Ectodermal cell (in vitro differentiated cells): Measurements from ENCODE around the gene CFAP43.
"Not testable (repeated sequence)": the region's sequence is repeated elsewhere in the genome, so short reads cannot be mapped to it uniquely, and the experiment has no call there.

Source experiments
- H3K27ac ChIP-seq: 2 replicates; pipeline ENCODE4 v1.7.0; 2013; ENCODE audit warnings: mild to moderate bottlenecking, low read depth, low read length; ENCODE audit not compliant: insufficient read depth, poor library complexity, severe bottlenecking
- H3K27me3 ChIP-seq: 2 replicates; pipeline ENCODE4 v1.7.0; 2013; ENCODE audit warnings: mild to moderate bottlenecking, low read length; ENCODE audit not compliant: insufficient read depth, control insufficient read depth, poor library complexity, severe bottlenecking
- H3K36me3 ChIP-seq: one replicate; pipeline ENCODE4 v1.7.0; 2013; ENCODE audit warnings: low read length; ENCODE audit not compliant: control insufficient read depth, insufficient read depth
- H3K4me1 ChIP-seq: one replicate; pipeline ENCODE4 v1.7.0; 2013; ENCODE audit warnings: low read length; ENCODE audit not compliant: control insufficient read depth, insufficient read depth
- H3K4me3 ChIP-seq: 2 replicates; pipeline ENCODE4 v1.7.0; 2013; ENCODE audit warnings: low read depth, low read length, control low read depth; ENCODE audit not compliant: insufficient read depth
- H3K9me3 ChIP-seq: 2 replicates; pipeline ENCODE4 v1.7.0; 2013; ENCODE audit warnings: mild to moderate bottlenecking, low read length, moderate library complexity; ENCODE audit not compliant: control insufficient read depth
- WGBS, 2 experiments: methylation state at CpG; one replicate each; pipeline ENCODE4 v1.1.7; 2013; ENCODE audit warnings: missing lambda C conversion rate in 2 of 2; 5-methylcytosine and 5-hydroxymethylcytosine counted together

CFAP43 gene

GRCh38 chr10:104199567-104199966 is 32.6 kb downstream of the CFAP43 start:
- H3K27ac ChIP-seq: no peak overlapping the region
- H3K9me3 ChIP-seq: no peaks in the 10 kb centered on the region
- H3K4me3 ChIP-seq: no peak overlapping the region
- 58 to 79% methylated on average over 2 of the region's 2 CpGs for WGBS, 2 experiments
- H3K27me3 ChIP-seq: no peaks in the 10 kb centered on the region
- H3K4me1 ChIP-seq: no peaks in the 10 kb centered on the region
- no peaks in the 10 kb centered on the region for H3K36me3 ChIP-seq

GRCh38 chr10:104197364-104197763 is 34.8 kb downstream of the CFAP43 start:
- Histone ChIP-seq H3K36me3 (no peaks in the 10 kb centered on the region), H3K27me3 (no peaks in the 10 kb centered on the region), H3K4me3 (no peak overlapping the region), H3K27ac (no peak overlapping the region), H3K9me3 (no peaks in the 10 kb centered on the region), H3K4me1 (no peaks in the 10 kb centered on the region)
- 53 to 58% methylated on average over 2 of the region's 2 CpGs for WGBS, 2 experiments

- Histone ChIP-seq H3K27ac (no peak overlapping the region), H3K4me3 (no peak overlapping the region), H3K9me3 (no peaks in the 10 kb centered on the region), H3K4me1 (no peaks in the 10 kb centered on the region), H3K36me3 (no peaks in the 10 kb centered on the region), H3K27me3 (no peaks in the 10 kb centered on the region)
- 76 to 81% methylated on average over 2 of the region's 2 CpGs for WGBS, 2 experiments
Measured at GRCh38 chr10:104195706-104196105, 36.5 kb downstream of the CFAP43 start.

- Histone ChIP-seq H3K4me3 (no peak overlapping the region), H3K9me3 (no peaks in the 10 kb centered on the region), H3K36me3 (no peaks in the 10 kb centered on the region), H3K27me3 (no peaks in the 10 kb centered on the region), H3K27ac (no peak overlapping the region), H3K4me1 (no peaks in the 10 kb centered on the region)
- WGBS, 2 experiments: 92 to 94% methylated on average over 16 to 17 of the region's 17 CpGs
Measured at GRCh38 chr10:104193787-104194186, 38.4 kb downstream of the CFAP43 start.

GRCh38 chr10:104190695-104191094 is 41.5 kb downstream of the CFAP43 start:
- no peaks in the 10 kb centered on the region for H3K36me3 ChIP-seq
- no peaks in the 10 kb centered on the region for H3K9me3 ChIP-seq
- H3K27ac ChIP-seq: no peak overlapping the region
- H3K27me3 ChIP-seq: no peaks in the 10 kb centered on the region
- WGBS, 2 experiments: 93 to 98% methylated on average over 5 of the region's 5 CpGs
- H3K4me1 ChIP-seq: no peaks in the 10 kb centered on the region
- no peak overlapping the region for H3K4me3 ChIP-seq

- Histone ChIP-seq H3K9me3 (no peaks in the 10 kb centered on the region), H3K27me3 (no peaks in the 10 kb centered on the region), H3K4me3 (no peak overlapping the region), H3K4me1 (no peaks in the 10 kb centered on the region), H3K27ac (no peak overlapping the region), H3K36me3 (no peaks in the 10 kb centered on the region)
- 91 to 96% methylated on average over 3 to 4 of the region's 4 CpGs for WGBS, 2 experiments
Measured at GRCh38 chr10:104183682-104184081, 48.5 kb downstream of the CFAP43 start.

GRCh38 chr10:104174136-104174535 is 58.0 kb downstream of the CFAP43 start:
- not testable (repeated sequence) for H3K27me3 ChIP-seq, H3K36me3 ChIP-seq, H3K4me3 ChIP-seq, H3K4me1 ChIP-seq, H3K27ac ChIP-seq, H3K9me3 ChIP-seq
- 79 to 90% methylated on average over 1 of the region's 1 CpG for WGBS, 2 experiments

- Histone ChIP-seq H3K36me3 (no peaks in the 10 kb centered on the region), H3K27me3 (no peaks in the 10 kb centered on the region), H3K9me3 (no peaks in the 10 kb centered on the region), H3K4me3 (no peak overlapping the region), H3K4me1 (no peaks in the 10 kb centered on the region), H3K27ac (no peak overlapping the region)
- WGBS, 2 experiments: 89 to 94% methylated on average over 4 of the region's 5 CpGs
Measured at GRCh38 chr10:104170610-104171254, 61.4 kb downstream of the CFAP43 start.

- no peaks in the 10 kb centered on the region for H3K36me3 ChIP-seq
- H3K27ac ChIP-seq: no peak overlapping the region
- H3K27me3 ChIP-seq: no peaks in the 10 kb centered on the region
- 83 to 90% methylated on average over 2 of the region's 2 CpGs for WGBS, 2 experiments
- no peaks in the 10 kb centered on the region for H3K4me1 ChIP-seq
- no peak overlapping the region for H3K4me3 ChIP-seq
- no peaks in the 10 kb centered on the region for H3K9me3 ChIP-seq
Measured at GRCh38 chr10:104155591-104155990, 76.6 kb downstream of the CFAP43 start.

- Histone ChIP-seq H3K27ac (no peak overlapping the region), H3K9me3 (no peaks in the 10 kb centered on the region), H3K4me1 (no peaks in the 10 kb centered on the region), H3K4me3 (no peak overlapping the region), H3K27me3 (no peaks in the 10 kb centered on the region), H3K36me3 (no peaks in the 10 kb centered on the region)
Measured at GRCh38 chr10:104151737-104152136, 80.4 kb downstream of the CFAP43 start.

GRCh38 chr10:104150139-104150538 is 82.0 kb downstream of the CFAP43 start:
- Histone ChIP-seq H3K4me3 (no peak overlapping the region), H3K4me1 (no peaks in the 10 kb centered on the region), H3K36me3 (no peaks in the 10 kb centered on the region), H3K27me3 (no peaks in the 10 kb centered on the region), H3K27ac (no peak overlapping the region), H3K9me3 (no peaks in the 10 kb centered on the region)
